Endothelial cell of umbilical vein (primary cell): Measurements from ENCODE around the gene CARMIL1.

Source experiments
- CTCF ChIP-seq, 2 donors: IDR thresholded peaks; 1 replicate in 1 of 2; 2 replicates in 1 of 2; pipeline ENCODE4 v1.5.1; 2011; ENCODE audit warnings: low read length in 2 of 2, mild to moderate bottlenecking in 2 of 2, moderate library complexity in 2 of 2, control low read depth in 1 of 2, inconsistent platforms in 1 of 2, low read depth in 1 of 2; ENCODE audit not compliant: insufficient read depth in 1 of 2; ENCODE audit errors: extremely low read depth in 1 of 2
- EZH2 ChIP-seq: IDR thresholded peaks from 2 replicates; pipeline ENCODE4 v1.6.1; 2012; ENCODE audit warnings: borderline replicate concordance, low read depth, mild to moderate bottlenecking, moderate library complexity, low read length, inconsistent platforms; ENCODE audit not compliant: severe bottlenecking
- GATA2 ChIP-seq: IDR thresholded peaks from 2 replicates; pipeline ENCODE4 v1.7.0; 2011; ENCODE audit warnings: low read depth, mild to moderate bottlenecking, moderate library complexity, mixed read lengths, low read length; ENCODE audit not compliant: insufficient read length, insufficient read depth
- POLR2A ChIP-seq: IDR thresholded peaks from 2 replicates; pipeline ENCODE4 v1.6.1; 2012; ENCODE audit warnings: low read depth, mild to moderate bottlenecking, control low read depth, low read length
- POLR2AphosphoS5 ChIP-seq: IDR thresholded peaks from 2 replicates; pipeline ENCODE4 v1.6.1; 2012; ENCODE audit warnings: low read depth, mild to moderate bottlenecking, control low read depth, low read length, moderate library complexity; ENCODE audit not compliant: insufficient read depth

GRCh38 chr6:25301362-25301761 lies 22.2 kb downstream of the CARMIL1 start:
- TF ChIP-seq POLR2AphosphoS5 (no peak), CTCF (IDR thresholded peaks at IDR 0.05; ENCODE audit: extremely low read depth in 1 of 2, insufficient read depth in 1 of 2, low read depth in 1 of 2, low read length in 2 of 2) (no peak), EZH2 (no peak), POLR2A (no peak), GATA2 (no peak)
